GM23338 (cell line): ENCODE measurements around the gene HNRNPM. TPM values are rescaled to one million over a fixed set of nuclear protein-coding genes. Genes with fewer than 3 reads are reported as not detected.
A peak's percentile ranks its signal among the peaks of the same experiment; 100 is the strongest.

Experiments
- ATAC-seq: fragments of 200-7000 bp; cut with Tn5 transposase; 3 replicates; pipeline ENCODE4 v1.9.1; 2020
- DNase-seq: peaks from one replicate; pipeline ENCODE4 v3.0.0-alpha.2; 2015; ENCODE audit warnings: low spot score
- H2AFZ ChIP-seq: fragments of 200-600 bp; sonication (generic); 2 replicates; pipeline ENCODE4 v1.8.0; 2016; ENCODE audit warnings: antibody characterized with exemption, mild to moderate bottlenecking, moderate library complexity
- H3F3A ChIP-seq: fragments of 200-600 bp; sonication (generic); replicated peaks from 2 replicates; pipeline ENCODE4 v1.8.0; 2017; ENCODE audit warnings: antibody characterized with exemption, mixed run types, low read depth
- H3K27ac ChIP-seq: fragments of 200-600 bp; sonication (generic); 2 replicates; pipeline ENCODE4 v1.6.1; 2016; ENCODE audit warnings: low read depth
- H3K27me3 ChIP-seq: fragments of 200-600 bp; sonication (generic); 2 replicates; pipeline ENCODE4 v1.8.0; 2016; ENCODE audit warnings: mild to moderate bottlenecking, mixed run types, moderate library complexity; ENCODE audit not compliant: insufficient read depth
- H3K36me3 ChIP-seq: fragments of 200-600 bp; sonication (generic); 2 replicates; pipeline ENCODE4 v1.8.0; 2016; ENCODE audit warnings: mild to moderate bottlenecking; ENCODE audit not compliant: insufficient read depth
- H3K4me1 ChIP-seq: fragments of 200-600 bp; sonication (generic); 2 replicates; pipeline ENCODE4 v1.8.0; 2016; ENCODE audit warnings: mild to moderate bottlenecking, moderate library complexity; ENCODE audit not compliant: insufficient read depth
- H3K4me2 ChIP-seq: fragments of 200-600 bp; sonication (generic); 2 replicates; pipeline ENCODE4 v1.7.1; 2017; ENCODE audit warnings: mixed run types
- H3K4me3 ChIP-seq: fragments of 200-600 bp; sonication (generic); 2 replicates; pipeline ENCODE4 v1.6.1; 2016; ENCODE audit warnings: mixed run types
- H3K79me2 ChIP-seq: fragments of 200-600 bp; sonication (generic); replicated peaks from 2 replicates; pipeline ENCODE4 v1.8.0; 2017; ENCODE audit warnings: mild to moderate bottlenecking; ENCODE audit not compliant: insufficient read depth
- H3K9me2 ChIP-seq: fragments of 200-600 bp; sonication (generic); 2 replicates; pipeline ENCODE4 v1.8.0; 2017; ENCODE audit not compliant: insufficient read depth
- H4K20me1 ChIP-seq: fragments of 200-600 bp; sonication (generic); replicated peaks from 2 replicates; pipeline ENCODE4 v1.8.0; 2017; ENCODE audit warnings: mild to moderate bottlenecking; ENCODE audit not compliant: insufficient read depth
- H3K27ac Mint-ChIP-seq: 2 replicates; pipeline ENCODE4 v1.8.0; 2020; ENCODE audit warnings: inconsistent platforms, mild to moderate bottlenecking, moderate library complexity, mixed read lengths
- H3K27me3 Mint-ChIP-seq: 3 replicates; pipeline ENCODE4 v1.8.0; 2022; ENCODE audit warnings: low read depth, mild to moderate bottlenecking, moderate library complexity, mixed read lengths, inconsistent platforms; ENCODE audit not compliant: insufficient read depth, poor library complexity
- H3K36me3 Mint-ChIP-seq: 3 replicates; pipeline ENCODE4 v1.8.0; 2021; ENCODE audit warnings: low read depth, mild to moderate bottlenecking, inconsistent platforms, moderate library complexity, mixed read lengths
- H3K4me1 Mint-ChIP-seq: 3 replicates; pipeline ENCODE4 v1.8.0; 2020; ENCODE audit warnings: mild to moderate bottlenecking, inconsistent platforms, mixed read lengths
- H3K4me3 Mint-ChIP-seq: 3 replicates; pipeline ENCODE4 v1.8.0; 2021; ENCODE audit warnings: moderate library complexity, mild to moderate bottlenecking, inconsistent platforms, mixed read lengths
- H3K9me3 Mint-ChIP-seq: 3 replicates; pipeline ENCODE4 v1.8.0; 2020; ENCODE audit warnings: moderate library complexity, mild to moderate bottlenecking, inconsistent platforms, mixed read lengths
- ETS1 ChIP-seq: IDR thresholded peaks from 2 replicates; pipeline ENCODE4 v1.6.1; 2016; ENCODE audit warnings: antibody characterized with exemption
- EZH2 ChIP-seq: fragments of 200-600 bp; sonication (generic); IDR thresholded peaks from one replicate; pipeline ENCODE4 v1.8.0; 2017; ENCODE audit warnings: antibody characterized with exemption, mild to moderate bottlenecking, low read depth; ENCODE audit not compliant: unreplicated experiment
- POLR2AphosphoS5 ChIP-seq: IDR thresholded peaks from 2 replicates; pipeline ENCODE4 v1.6.1; 2016; ENCODE audit warnings: antibody characterized with exemption, low read depth
- STAT1 ChIP-seq: IDR thresholded peaks from one replicate; pipeline ENCODE4 v1.6.1; 2016; ENCODE audit warnings: antibody characterized with exemption; ENCODE audit not compliant: unreplicated experiment
- ZNF462 ChIP-seq: fragments of 250-450 bp; sonication (Bioruptor Pico); IDR thresholded peaks from 2 replicates; pipeline ENCODE4 v1.5.0; 2020; ENCODE audit warnings: mild to moderate bottlenecking, moderate library complexity
- polyA plus RNA-seq: library from polyadenylated mRNA; unstranded; fragments of >200 nt; fragmentation: Nextera tagmentation; extraction: Ambion mirVana; gene quantifications from 2 replicates; pipeline ENCODE4 v1.2.1, GENCODE V29; 2016
- total RNA-seq: library from RNA; depleted of rRNA; stranded (reverse); fragments of >200 nt; shearing (Covaris generic); gene quantifications from 2 replicates; pipeline ENCODE4 v1.2.3, GENCODE V29; 2014

Gene HNRNPM
- total and polyA plus RNA-seq, 2 experiments from 2014 or later = 291 to 389 TPM

- TF ChIP-seq ZNF462 (CRISPR knock-in tag) (no peak), EZH2 (no peak), STAT1 (no peak), ETS1 (no peak)
Measured at GRCh38 chr19:8459520-8460270, 14.9 kb downstream of the HNRNPM start (continued).

- Mint-ChIP-seq H3K9me3 (no peaks in the 10 kb centered on the region), H3K4me1 (peaks cover 72% of the 10 kb centered on the region), H3K4me3 (no peak overlapping the region), H3K36me3 (peaks cover 81% of the 10 kb centered on the region), H3K27ac (no peak overlapping the region), H3K27me3 (no peaks in the 10 kb centered on the region)
- Histone ChIP-seq H2AFZ (no peak overlapping the region), H3K27me3 (no peaks in the 10 kb centered on the region), H3K9me2 (no peaks in the 10 kb centered on the region), H3K36me3 (peaks cover 40% of the 10 kb centered on the region), H3K4me1 (peaks cover 55% of the 10 kb centered on the region), H3K79me2 (peaks cover 100% of the 10 kb centered on the region), H4K20me1 (peaks cover 87% of the 10 kb centered on the region), H3K4me3 (no peak overlapping the region), H3K4me2 (0 out of 2 replicates have a peak overlapping the region, but pooled peaks have one; percentile 21), H3K27ac (peak overlapping the region; percentile 52), H3F3A (peaks cover 26% of the 10 kb centered on the region)
- ATAC-seq (no peak), DNase-seq (no peak)
- TF ChIP-seq EZH2 (no peak), ETS1 (no peak), STAT1 (no peak), POLR2AphosphoS5 (no peak)
Measured at GRCh38 chr19:8460516-8461298, 15.9 kb downstream of the HNRNPM start.
